ENCODE results near the gene PDE5A. TPM values are rescaled to one million over a fixed set of nuclear protein-coding genes. Genes with fewer than 3 reads are reported as not detected.

The PDE5A gene
- total and polyA plus RNA-seq, 8 donors, result 26.7 to 78.2 (median 65.2) TPM

DNA sequence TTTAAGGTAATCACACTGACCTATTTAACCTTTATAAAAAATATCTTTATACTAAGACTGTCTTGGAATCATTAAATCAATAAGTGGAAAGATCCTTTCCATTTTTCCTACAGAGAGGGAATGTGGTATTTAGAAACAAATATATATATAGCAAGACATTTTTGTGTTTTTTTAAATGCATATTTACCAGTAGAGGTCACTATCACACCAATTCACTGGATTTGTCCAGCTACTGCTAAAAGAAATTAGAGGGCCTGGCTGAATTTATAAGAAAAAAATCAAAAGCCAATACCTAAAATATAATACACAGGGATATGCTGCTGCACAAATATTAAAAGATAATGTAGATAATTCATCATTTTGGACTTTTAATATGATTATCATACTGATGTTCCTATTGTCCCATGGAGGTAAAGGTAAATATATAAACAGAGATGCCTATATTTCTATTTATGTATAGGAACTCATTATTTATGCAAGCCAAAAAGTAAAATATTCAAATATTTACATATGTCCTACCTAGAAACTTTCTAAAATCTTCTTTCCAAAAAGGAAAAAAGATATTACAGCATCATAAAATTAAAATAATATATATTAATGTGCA, 69.5 kb downstream of the PDE5A start:
- Histone ChIP-seq H3K36me3 (peaks cover 0 to under 1% of the 10 kb centered on the region in 2 donors), H3K27ac (no peak overlapping the region), H3K4me3 (no peak overlapping the region), H3K4me1 (no peaks in the 10 kb centered on the region), H3K9me3 (peaks cover 0 to 11% of the 10 kb centered on the region in 2 donors), H3K27me3 (no peaks in the 10 kb centered on the region)
- TF ChIP-seq, protein P1, sequence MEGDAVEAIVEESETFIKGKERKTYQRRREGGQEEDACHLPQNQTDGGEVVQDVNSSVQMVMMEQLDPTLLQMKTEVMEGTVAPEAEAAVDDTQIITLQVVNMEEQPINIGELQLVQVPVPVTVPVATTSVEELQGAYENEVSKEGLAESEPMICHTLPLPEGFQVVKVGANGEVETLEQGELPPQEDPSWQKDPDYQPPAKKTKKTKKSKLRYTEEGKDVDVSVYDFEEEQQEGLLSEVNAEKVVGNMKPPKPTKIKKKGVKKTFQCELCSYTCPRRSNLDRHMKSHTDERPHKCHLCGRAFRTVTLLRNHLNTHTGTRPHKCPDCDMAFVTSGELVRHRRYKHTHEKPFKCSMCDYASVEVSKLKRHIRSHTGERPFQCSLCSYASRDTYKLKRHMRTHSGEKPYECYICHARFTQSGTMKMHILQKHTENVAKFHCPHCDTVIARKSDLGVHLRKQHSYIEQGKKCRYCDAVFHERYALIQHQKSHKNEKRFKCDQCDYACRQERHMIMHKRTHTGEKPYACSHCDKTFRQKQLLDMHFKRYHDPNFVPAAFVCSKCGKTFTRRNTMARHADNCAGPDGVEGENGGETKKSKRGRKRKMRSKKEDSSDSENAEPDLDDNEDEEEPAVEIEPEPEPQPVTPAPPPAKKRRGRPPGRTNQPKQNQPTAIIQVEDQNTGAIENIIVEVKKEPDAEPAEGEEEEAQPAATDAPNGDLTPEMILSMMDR (IDR thresholded peaks at IDR 0.05), result peak; percentile 26 to 56
- peak in 2 of 4 donors; percentile 38 to 71 for DNase-seq
- peak; percentile 70 for ATAC-seq
- intact Hi-C loops (cut with DNase I), result loop anchor here in 1 of 2 donors (10.0 kb wide), 1 partner anchor 496 kb away; no protein-coding TSS in a partner anchor

DNA sequence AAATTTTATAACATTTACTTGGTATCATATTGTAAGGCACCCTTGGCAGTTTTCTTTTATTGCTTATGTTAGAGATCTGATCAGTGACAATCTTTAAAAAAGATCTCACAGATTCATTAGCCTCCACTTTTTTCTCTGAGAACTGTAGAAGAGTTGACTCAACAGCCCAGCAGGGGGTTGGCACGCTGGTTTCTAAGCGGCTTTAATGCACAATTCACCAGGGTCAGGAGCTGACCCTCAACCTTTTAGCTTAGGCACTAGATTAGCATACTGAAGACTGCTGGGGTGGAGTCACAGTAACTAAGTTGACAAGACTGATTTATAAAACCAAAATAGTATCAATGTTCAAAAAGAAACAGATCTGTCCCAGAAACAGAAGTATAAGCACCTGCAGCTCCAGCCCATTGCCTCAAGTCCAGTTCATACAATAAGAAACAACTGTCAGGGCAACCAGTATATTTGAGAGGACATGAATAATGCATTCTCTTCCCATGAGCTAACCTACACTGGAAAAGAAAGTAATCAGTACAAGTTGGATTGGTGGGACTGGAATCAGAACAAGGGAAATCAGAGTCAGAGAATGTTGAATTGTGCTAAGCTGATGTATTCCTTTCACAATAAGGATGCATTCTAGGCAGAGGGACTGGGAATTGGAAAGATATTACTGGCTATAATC, 77.6 kb downstream of the PDE5A start:
- H3K4me3 ChIP-seq, result no peak overlapping the region
- H3K36me3 ChIP-seq, result peaks cover 0 to 22% of the 10 kb centered on the region in 2 donors
- no peaks in the 10 kb centered on the region for H3K4me1 ChIP-seq
- DNase-seq, result no peak
- H3K9me3 ChIP-seq, result no peaks in the 10 kb centered on the region
- H3K27me3 ChIP-seq, result no peaks in the 10 kb centered on the region
- no peak overlapping the region for H3K27ac ChIP-seq
- ATAC-seq, result no peak
- intact Hi-C loops (cut with DNase I), result loop anchor here in 1 of 2 donors (10.0 kb wide), 1 partner anchor 504 kb away; no protein-coding TSS in a partner anchor
- TF ChIP-seq, protein P1 (IDR thresholded peaks at IDR 0.05), result no peak

DNA sequence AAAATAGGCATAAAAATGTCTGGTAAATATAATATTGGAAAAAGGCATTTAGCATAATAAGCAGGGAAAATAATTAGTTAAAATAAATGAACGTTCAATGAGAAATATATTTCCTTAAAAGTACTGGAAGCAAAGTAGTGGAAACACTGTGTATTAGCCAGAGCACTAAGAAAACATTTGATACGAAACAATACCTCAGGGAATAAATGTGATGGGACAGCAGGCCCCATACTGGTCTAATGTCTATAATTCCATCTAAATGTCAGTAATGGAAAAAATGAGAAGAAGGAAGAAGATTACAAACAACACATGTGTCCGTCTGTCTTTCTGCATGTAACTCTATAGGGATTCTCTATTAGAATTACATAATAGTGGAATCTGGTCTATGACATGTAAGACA, 79.0 kb downstream of the PDE5A start:
- Histone ChIP-seq H3K36me3 (peaks cover 0 to 22% of the 10 kb centered on the region in 2 donors), H3K4me3 (no peak overlapping the region), H3K27ac (no peak overlapping the region), H3K9me3 (no peaks in the 10 kb centered on the region), H3K4me1 (no peaks in the 10 kb centered on the region), H3K27me3 (no peaks in the 10 kb centered on the region)
- TF ChIP-seq, protein P1 (IDR thresholded peaks at IDR 0.05), result no peak
- intact Hi-C loops (cut with DNase I), result loop anchor here in 1 of 2 donors (10.0 kb wide), 1 partner anchor 505 kb away; no protein-coding TSS in a partner anchor
- no peak for DNase-seq
- ATAC-seq, result no peak

DNA sequence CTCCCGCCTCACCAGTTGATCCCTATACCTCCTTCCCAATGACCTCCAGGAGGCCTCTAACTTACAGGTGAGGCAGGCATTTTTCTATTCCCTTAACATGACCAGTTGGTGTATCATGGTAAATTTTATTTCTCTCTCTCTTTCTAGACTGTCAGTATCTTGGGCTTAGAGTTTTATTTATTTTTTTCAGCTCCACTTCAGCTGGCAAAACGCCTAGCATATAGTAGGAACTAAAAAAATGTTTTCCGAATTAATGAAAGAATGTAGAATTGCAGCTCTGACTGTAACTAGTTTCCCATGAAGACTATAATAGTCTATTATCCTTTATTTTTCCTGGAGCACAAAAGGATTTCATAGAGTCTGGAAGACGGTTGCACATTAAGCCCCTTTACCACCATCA, 84.8 kb downstream of the PDE5A start:
- Histone ChIP-seq H3K9me3 (no peaks in the 10 kb centered on the region), H3K27ac (no peak overlapping the region), H3K4me1 (no peaks in the 10 kb centered on the region), H3K4me3 (no peak overlapping the region), H3K27me3 (no peaks in the 10 kb centered on the region), H3K36me3 (peaks cover 0 to 6% of the 10 kb centered on the region in 2 donors)
- DNase-seq (no peak), ATAC-seq (no peak)
- TF ChIP-seq, protein P1 (IDR thresholded peaks at IDR 0.05), result no peak
- intact Hi-C loops (cut with DNase I), result no loop called here

DNA sequence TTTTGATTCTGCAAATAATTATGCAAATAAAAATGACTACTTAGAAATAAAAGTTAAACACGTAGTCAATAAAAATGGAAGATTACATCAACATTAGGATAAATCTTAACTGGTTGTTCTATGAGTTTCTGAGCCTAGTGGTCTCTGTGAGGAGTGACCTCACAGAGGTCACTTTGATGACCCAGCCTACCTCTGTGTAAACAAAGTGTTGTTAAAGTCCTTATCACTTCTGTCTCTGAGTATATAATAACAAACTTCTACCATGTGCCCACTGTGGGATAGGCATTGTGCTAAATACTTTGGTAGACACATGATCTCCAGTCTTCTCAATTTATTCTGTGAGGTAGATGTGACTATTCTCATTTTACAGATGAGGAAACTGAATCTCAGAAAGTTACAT, 85.4 kb downstream of the PDE5A start:
- H3K27me3 ChIP-seq, result no peaks in the 10 kb centered on the region
- no peaks in the 10 kb centered on the region for H3K9me3 ChIP-seq
- no peaks in the 10 kb centered on the region for H3K4me1 ChIP-seq
- ATAC-seq (no peak), DNase-seq (no peak)
- H3K4me3 ChIP-seq, result no peak overlapping the region
- H3K27ac ChIP-seq, result no peak overlapping the region
- TF ChIP-seq, protein P1 (IDR thresholded peaks at IDR 0.05), result no peak
- intact Hi-C loops (cut with DNase I), result no loop called here
- H3K36me3 ChIP-seq, result peaks cover 0 to 6% of the 10 kb centered on the region in 2 donors

Data from left lung (tissue), 10 donors.